HG02588 (cell line): Measurements from ENCODE around the gene LAPTM5.

Experiments
- ATAC-seq: cut with Tn5 transposase; IDR thresholded peaks from one replicate; pipeline ENCODE4 v1.9.1; 2021; ENCODE audit warnings: mild to moderate bottlenecking, moderate library complexity; ENCODE audit not compliant: unreplicated experiment

The LAPTM5 gene

GRCh38 chr1:30787856-30788495 is 30.4 kb upstream of the LAPTM5 start:
- no peak for ATAC-seq

GRCh38 chr1:30787266-30787665 is 29.7 kb upstream of the LAPTM5 start:
- ATAC-seq = no peak

- no peak for ATAC-seq
Observed at GRCh38 chr1:30786264-30786991, 28.9 kb upstream of the LAPTM5 start.

- ATAC-seq = no peak
Observed at GRCh38 chr1:30785714-30786113, 28.1 kb upstream of the LAPTM5 start.

GRCh38 chr1:30785181-30785580 is 27.6 kb upstream of the LAPTM5 start:
- no peak for ATAC-seq

- ATAC-seq = no peak
Observed at GRCh38 chr1:30783256-30783915, 25.8 kb upstream of the LAPTM5 start.

GRCh38 chr1:30782361-30783255 is 25.0 kb upstream of the LAPTM5 start:
- ATAC-seq = no peak

- ATAC-seq = no peak
Observed at GRCh38 chr1:30781906-30782305, 24.3 kb upstream of the LAPTM5 start.

- ATAC-seq = no peak
Observed at GRCh38 chr1:30780409-30780808, 22.8 kb upstream of the LAPTM5 start.

GRCh38 chr1:30779294-30780071 is 21.9 kb upstream of the LAPTM5 start:
- ATAC-seq = no peak

GRCh38 chr1:30778979-30779293 is 21.4 kb upstream of the LAPTM5 start:
- no peak for ATAC-seq

- no peak for ATAC-seq
Observed at GRCh38 chr1:30778154-30778978, 20.8 kb upstream of the LAPTM5 start.

GRCh38 chr1:30777904-30778153 is 20.3 kb upstream of the LAPTM5 start:
- no peak for ATAC-seq

GRCh38 chr1:30777060-30777903 is 19.7 kb upstream of the LAPTM5 start:
- no peak for ATAC-seq

GRCh38 chr1:30776097-30777059 is 18.8 kb upstream of the LAPTM5 start:
- ATAC-seq = no peak

GRCh38 chr1:30775433-30775975 is 17.9 kb upstream of the LAPTM5 start:
- no peak for ATAC-seq

- ATAC-seq = no peak
Observed at GRCh38 chr1:30774550-30775432, 17.2 kb upstream of the LAPTM5 start.
